ENCODE results near the gene USP47.

USP47 gene

GRCh38 chr11:11966826-11967668, 125.3 kb downstream of the USP47 start:
- DNase-seq = peak; percentile 51
- peak; percentile 90 for TF ChIP-seq CTCF (IDR thresholded peaks at IDR 0.05; ENCODE audit: low read depth, low read length, missing control alignments)
- in situ Hi-C loops (cut with HindIII; ENCODE audit: low pct_ligation_motif_present, low sequenced_read_pairs) = no loop called here
- H3K36me3 ChIP-seq (replicated peaks) = no peaks in the 10 kb centered on the region
- H3K27ac ChIP-seq = no peak overlapping the region
- H3K27me3 ChIP-seq (replicated peaks) = no peaks in the 10 kb centered on the region
- no peak overlapping the region for H3K4me3 ChIP-seq (ENCODE audit: low read depth, low read length)

GRCh38 chr11:11967669-11968510, 126.1 kb downstream of the USP47 start:
- H3K36me3 ChIP-seq (replicated peaks) = no peaks in the 10 kb centered on the region
- H3K27me3 ChIP-seq (replicated peaks) = no peaks in the 10 kb centered on the region
- in situ Hi-C loops (cut with HindIII; ENCODE audit: low pct_ligation_motif_present, low sequenced_read_pairs) = no loop called here
- no peak for TF ChIP-seq CTCF (IDR thresholded peaks at IDR 0.05; ENCODE audit: low read depth, low read length, missing control alignments)
- no peak for DNase-seq
- H3K4me3 ChIP-seq (ENCODE audit: low read depth, low read length) = no peak overlapping the region
- no peak overlapping the region for H3K27ac ChIP-seq

DNA sequence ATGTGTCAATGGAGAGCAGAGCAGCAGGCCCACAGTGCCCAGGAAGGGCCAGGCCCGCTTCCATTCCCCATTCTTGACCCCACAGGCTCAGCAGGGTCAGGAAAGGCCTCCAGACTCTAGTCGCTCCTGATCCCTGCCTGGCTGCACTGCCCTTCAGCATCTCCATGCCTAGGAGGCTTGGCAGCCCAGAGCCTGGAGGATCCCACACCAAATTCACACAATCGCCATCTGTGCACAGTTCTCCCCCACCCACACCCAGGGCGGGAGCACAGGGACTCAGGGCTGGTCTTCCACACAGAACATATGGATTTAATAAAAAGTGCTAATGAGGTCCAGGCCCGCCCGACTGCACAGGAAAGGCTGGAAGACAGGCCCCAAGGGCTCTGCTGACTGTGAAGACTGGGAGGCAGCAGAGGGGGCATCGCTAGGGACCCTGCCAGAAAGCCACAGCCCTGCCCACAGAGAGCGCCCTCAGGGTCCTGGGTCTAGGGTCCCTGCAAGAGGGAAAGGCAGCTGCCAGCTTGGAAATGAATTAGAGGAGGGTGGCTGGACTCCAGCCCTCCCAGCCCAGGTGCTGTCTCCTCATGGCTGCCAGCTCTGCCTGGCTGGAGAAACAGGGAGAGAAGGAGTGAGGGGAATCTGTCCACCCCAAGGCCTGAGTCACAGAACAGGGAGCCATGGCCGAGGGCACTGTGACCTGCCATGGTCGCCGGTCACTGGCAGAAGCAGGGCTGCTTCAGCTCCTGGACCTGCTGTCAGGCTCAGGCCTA, 126.9 kb downstream of the USP47 start:
- no peak for DNase-seq
- Histone ChIP-seq H3K4me3 (ENCODE audit: low read depth, low read length) (no peak overlapping the region), H3K27me3 (replicated peaks) (no peaks in the 10 kb centered on the region), H3K27ac (no peak overlapping the region), H3K36me3 (replicated peaks) (no peaks in the 10 kb centered on the region)
- TF ChIP-seq CTCF (IDR thresholded peaks at IDR 0.05; ENCODE audit: low read depth, low read length, missing control alignments) = no peak
- in situ Hi-C loops (cut with HindIII; ENCODE audit: low pct_ligation_motif_present, low sequenced_read_pairs) = no loop called here

- TF ChIP-seq CTCF (IDR thresholded peaks at IDR 0.05; ENCODE audit: low read depth, low read length, missing control alignments) = no peak
- H3K27me3 ChIP-seq (replicated peaks) = no peaks in the 10 kb centered on the region
- no peak overlapping the region for H3K27ac ChIP-seq
- DNase-seq = no peak
- H3K4me3 ChIP-seq (ENCODE audit: low read depth, low read length) = no peak overlapping the region
- in situ Hi-C loops (cut with HindIII; ENCODE audit: low pct_ligation_motif_present, low sequenced_read_pairs) = no loop called here
- no peaks in the 10 kb centered on the region for H3K36me3 ChIP-seq (replicated peaks)
These were observed 127.8 kb downstream of the USP47 start for GRCh38 chr11:11969380-11970215.

DNA sequence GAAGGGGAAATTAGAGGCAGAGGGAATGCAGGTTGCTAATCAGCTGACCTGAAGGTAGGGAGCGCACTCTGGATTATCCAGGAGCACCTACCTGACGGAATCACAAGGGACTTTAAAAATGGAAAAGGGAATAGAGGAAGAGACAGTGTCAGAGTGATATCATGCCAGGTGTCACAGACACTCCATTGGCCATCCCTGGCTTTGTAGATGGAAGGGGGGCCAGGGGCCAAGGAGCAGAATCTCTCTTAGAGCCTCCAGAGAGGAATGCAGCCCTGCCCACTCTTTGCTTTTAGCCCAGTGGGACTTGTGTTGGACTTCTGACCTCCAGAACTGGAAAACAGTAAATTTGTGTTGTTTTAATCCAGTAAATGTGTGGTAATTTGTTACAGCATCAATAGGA, 128.8 kb downstream of the USP47 start:
- no peak overlapping the region for H3K4me3 ChIP-seq (ENCODE audit: low read depth, low read length)
- H3K27me3 ChIP-seq (replicated peaks) = no peaks in the 10 kb centered on the region
- no peak overlapping the region for H3K27ac ChIP-seq
- TF ChIP-seq CTCF (IDR thresholded peaks at IDR 0.05; ENCODE audit: low read depth, low read length, missing control alignments) = no peak
- in situ Hi-C loops (cut with HindIII; ENCODE audit: low pct_ligation_motif_present, low sequenced_read_pairs) = no loop called here
- DNase-seq = no peak
- H3K36me3 ChIP-seq (replicated peaks) = no peaks in the 10 kb centered on the region
